GM21576 (cell line): ENCODE measurements around the gene PRDX5.
"Not testable (repeated sequence)": the region's sequence is repeated elsewhere in the genome, so short reads cannot be mapped to it uniquely, and the experiment has no call there.

Source experiments
- ATAC-seq: cut with Tn5 transposase; IDR thresholded peaks from one replicate; pipeline ENCODE4 v1.9.1; 2021; ENCODE audit warnings: mild to moderate bottlenecking, moderate library complexity; ENCODE audit not compliant: unreplicated experiment

PRDX5 gene

GRCh38 chr11:64323373-64323772 is 5.5 kb downstream of the PRDX5 start:
- no peak for ATAC-seq

GRCh38 chr11:64323984-64324383 is 6.1 kb downstream of the PRDX5 start:
- ATAC-seq = not testable (repeated sequence)

- no peak for ATAC-seq
These were observed 7.0 kb downstream of the PRDX5 start for GRCh38 chr11:64324692-64325469.

GRCh38 chr11:64327375-64327774 is 9.5 kb downstream of the PRDX5 start:
- no peak for ATAC-seq

GRCh38 chr11:64327993-64328392 is 10.1 kb downstream of the PRDX5 start:
- no peak for ATAC-seq

GRCh38 chr11:64330888-64331287 is 13.0 kb downstream of the PRDX5 start:
- ATAC-seq = no peak

- no peak for ATAC-seq
These were observed 13.8 kb downstream of the PRDX5 start for GRCh38 chr11:64331569-64332371.

- ATAC-seq = no peak
These were observed 15.6 kb downstream of the PRDX5 start for GRCh38 chr11:64333556-64333955.

- ATAC-seq = peak; percentile 75
These were observed 17.1 kb downstream of the PRDX5 start for GRCh38 chr11:64334764-64335735.

- ATAC-seq = no peak
These were observed 19.8 kb downstream of the PRDX5 start for GRCh38 chr11:64337538-64338249.

GRCh38 chr11:64338716-64339115 is 20.8 kb downstream of the PRDX5 start:
- no peak for ATAC-seq

- no peak for ATAC-seq
These were observed 21.4 kb downstream of the PRDX5 start for GRCh38 chr11:64339286-64339685.

- ATAC-seq = peak; percentile 49
These were observed 22.0 kb downstream of the PRDX5 start, which contains the start of gene CCDC88B for GRCh38 chr11:64339754-64340408. TSS of gene CCDC88B (plus strand) at chr11:64340204. CDS start at chr11:64340267, 63 bp downstream.

GRCh38 chr11:64340671-64341335 is 22.9 kb downstream of the PRDX5 start:
- peak; percentile 33 for ATAC-seq

GRCh38 chr11:64341429-64341828 is 23.5 kb downstream of the PRDX5 start:
- no peak for ATAC-seq

GRCh38 chr11:64341851-64342791 is 24.2 kb downstream of the PRDX5 start:
- peak; percentile 43 for ATAC-seq

GRCh38 chr11:64342869-64343745 is 25.2 kb downstream of the PRDX5 start:
- no peak for ATAC-seq
